Kasumi-1 (cell line): Measurements from ENCODE around the gene MAP4K2.

Experiments
- DNase-seq, 2 experiments: peaks; one replicate each; lab custom pipeline; 2025; lab: John Stamatoyannopoulos, UW

MAP4K2 gene

DNA sequence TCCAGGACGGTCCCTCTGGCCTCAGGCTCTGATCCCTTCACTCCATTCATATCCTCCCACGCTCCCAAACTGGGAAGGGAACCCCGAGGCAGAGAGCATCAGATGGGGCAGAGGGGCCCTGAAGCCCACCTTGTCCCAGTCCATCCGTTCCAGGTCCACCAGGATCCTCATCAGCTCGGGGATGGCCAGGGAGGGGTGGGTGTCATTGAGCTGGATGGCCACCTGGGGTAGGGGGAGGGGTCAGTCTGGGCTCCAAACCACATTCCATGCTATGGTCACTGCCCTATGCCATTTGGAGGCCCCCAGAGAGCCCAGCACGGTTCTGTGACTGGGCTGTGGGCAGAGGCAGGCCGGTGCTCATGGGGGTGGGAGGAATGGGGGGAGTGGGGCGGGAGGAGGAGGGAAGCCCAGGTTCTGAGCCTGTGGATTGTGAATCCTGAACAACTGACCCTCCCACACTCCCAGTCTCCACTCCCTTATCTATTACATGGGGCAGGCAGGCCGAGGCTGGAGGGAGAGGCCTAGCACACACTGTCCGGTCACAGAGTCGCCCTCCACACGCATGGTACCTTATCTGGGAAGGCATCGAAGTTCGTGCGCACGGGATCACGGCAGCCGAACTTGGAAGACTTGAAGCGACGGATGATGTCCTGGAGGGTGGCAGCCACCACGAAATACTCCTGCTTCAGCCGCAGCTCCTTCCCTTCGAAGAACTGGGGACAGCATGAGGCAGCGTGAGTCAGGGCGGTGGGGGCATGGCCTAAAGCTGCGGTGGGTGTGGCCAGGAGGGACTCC, 48.7 kb downstream of the MAP4K2 start:
- no peak for DNase-seq

- no peak for DNase-seq
These were observed 49.5 kb downstream of the MAP4K2 start for GRCh38 chr11:64753380-64754123.

GRCh38 chr11:64753019-64753379, 50.0 kb downstream of the MAP4K2 start:
- DNase-seq, result no peak

DNA sequence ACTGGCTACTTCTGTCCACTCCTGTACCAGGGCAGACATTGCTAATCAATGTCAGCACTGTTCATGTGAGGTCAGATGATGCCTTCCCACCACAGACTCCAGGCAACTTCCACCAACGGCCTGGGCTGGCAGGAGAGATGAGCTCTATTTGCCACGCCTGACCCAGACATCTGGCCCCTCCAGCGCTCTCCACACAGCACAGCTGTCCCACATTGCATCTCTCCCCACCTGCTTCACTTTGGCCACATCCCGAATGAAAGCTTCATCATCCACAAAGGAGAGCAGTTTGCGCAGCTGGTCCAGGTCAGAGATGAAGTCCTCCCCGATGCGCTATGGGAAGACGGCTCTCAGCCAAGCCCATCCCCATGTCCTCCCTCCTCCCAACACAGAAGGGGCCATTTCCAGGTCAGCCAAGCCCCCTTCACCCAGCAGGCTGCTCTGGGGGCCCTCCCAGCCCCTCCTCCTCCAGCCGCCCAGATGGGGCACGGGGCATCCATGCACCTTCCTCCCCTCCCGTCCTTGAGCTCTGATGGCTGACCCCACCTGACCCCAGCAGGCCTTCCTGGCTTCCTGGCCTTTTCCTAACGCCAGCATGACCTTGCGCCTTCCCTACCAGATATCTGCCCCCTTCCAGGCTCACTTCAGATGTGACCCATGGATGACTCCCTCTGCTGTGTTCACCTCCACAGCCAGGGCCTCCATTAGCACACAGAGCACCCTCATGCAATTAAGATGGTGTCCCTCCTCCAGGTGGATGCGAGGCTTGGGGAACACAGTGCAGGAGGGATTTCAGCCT, 50.6 kb downstream of the MAP4K2 start:
- DNase-seq, result no peak

DNA sequence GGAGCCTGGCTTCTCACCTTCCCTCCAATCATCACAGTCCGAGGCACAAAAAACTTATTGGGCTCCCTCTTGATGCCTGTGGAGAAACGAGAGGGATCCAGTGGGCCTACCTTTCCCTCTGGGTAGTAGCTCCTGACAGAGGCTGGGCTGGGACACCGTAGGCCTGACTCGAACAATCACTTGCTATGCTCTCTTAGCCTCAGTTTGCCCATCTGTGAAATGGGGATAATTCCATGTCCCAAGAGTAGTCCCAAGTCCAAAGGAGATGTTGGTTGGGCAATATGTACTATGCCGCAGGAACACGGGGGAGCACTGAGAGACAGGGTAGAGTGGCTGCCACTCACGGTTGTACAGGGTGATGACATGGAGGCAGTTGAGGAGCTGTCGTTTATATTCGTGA, 51.4 kb downstream of the MAP4K2 start:
- no peak for DNase-seq

GRCh38 chr11:64751136-64751535, 51.9 kb downstream of the MAP4K2 start:
- no peak for DNase-seq

GRCh38 chr11:64750361-64751054, 52.5 kb downstream of the MAP4K2 start:
- DNase-seq, result no peak

- DNase-seq, result no peak
These were observed 54.9 kb downstream of the MAP4K2 start for GRCh38 chr11:64747961-64748665.

DNA sequence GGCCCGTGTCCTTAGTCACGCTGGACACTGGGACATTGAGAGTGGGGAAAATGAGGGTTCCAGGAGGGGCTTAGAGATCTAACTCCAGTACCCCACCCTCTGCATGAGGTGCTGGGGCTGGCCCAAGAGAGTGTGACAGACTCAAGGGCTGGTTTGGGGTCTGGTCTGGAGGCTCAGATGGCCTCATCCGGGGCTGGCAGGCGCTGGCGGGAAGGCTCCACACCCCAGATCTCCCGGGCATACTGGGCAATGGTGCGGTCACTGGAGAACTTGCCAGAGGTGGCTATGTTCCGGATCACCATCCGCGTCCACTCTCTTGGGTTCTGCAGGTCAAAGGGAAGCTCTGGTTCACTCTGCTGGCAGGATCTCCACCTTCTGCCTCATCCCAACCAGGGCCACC, 56.5 kb downstream of the MAP4K2 start:
- no peak for DNase-seq

DNA sequence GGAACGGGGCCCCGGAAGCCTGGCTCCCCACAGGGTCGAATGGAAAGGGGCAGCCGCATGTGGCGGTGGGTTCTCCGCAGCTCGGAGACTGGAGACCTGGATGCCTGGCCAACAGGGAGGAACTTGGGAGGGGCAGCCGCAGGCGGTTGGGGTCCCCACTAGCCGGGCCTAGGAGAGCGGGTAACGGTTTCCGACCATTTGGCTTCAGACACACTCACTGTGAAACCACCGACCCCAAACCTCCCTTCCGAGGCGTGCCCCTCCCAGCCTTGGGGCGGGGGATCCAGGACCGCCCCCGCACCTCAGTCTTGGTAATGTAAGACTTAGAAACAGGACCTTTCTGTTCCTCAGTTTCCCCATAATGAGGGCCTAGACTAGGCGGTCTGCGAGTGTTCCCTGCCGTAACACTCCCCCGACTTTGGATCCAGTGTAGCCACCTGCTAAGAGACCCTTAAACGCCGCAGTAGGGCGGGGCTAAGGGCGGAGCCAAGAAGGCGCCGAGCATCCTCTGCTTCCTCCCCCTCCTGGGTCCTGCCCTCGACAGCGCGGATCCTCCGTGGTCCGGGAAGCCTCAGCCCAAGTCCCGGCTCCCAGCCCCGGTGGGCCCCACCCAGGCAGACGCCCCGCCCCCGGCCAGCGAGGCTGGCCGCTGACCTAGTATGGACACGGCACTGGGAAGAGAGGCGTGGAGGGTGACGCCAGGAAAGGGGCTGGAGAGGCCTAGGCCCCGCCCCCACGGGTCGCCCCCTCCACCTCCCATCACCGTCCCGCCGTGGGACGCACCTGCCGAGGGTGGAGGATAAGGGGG, 57.3 kb downstream of the MAP4K2 start:
- DNase-seq, result peak; percentile 62 to 64

GRCh38 chr11:64745189-64745520, 57.9 kb downstream of the MAP4K2 start:
- peak; percentile 82 to 87 for DNase-seq

GRCh38 chr11:64744544-64745188, 58.3 kb downstream of the MAP4K2 start:
- DNase-seq, result no peak

DNA sequence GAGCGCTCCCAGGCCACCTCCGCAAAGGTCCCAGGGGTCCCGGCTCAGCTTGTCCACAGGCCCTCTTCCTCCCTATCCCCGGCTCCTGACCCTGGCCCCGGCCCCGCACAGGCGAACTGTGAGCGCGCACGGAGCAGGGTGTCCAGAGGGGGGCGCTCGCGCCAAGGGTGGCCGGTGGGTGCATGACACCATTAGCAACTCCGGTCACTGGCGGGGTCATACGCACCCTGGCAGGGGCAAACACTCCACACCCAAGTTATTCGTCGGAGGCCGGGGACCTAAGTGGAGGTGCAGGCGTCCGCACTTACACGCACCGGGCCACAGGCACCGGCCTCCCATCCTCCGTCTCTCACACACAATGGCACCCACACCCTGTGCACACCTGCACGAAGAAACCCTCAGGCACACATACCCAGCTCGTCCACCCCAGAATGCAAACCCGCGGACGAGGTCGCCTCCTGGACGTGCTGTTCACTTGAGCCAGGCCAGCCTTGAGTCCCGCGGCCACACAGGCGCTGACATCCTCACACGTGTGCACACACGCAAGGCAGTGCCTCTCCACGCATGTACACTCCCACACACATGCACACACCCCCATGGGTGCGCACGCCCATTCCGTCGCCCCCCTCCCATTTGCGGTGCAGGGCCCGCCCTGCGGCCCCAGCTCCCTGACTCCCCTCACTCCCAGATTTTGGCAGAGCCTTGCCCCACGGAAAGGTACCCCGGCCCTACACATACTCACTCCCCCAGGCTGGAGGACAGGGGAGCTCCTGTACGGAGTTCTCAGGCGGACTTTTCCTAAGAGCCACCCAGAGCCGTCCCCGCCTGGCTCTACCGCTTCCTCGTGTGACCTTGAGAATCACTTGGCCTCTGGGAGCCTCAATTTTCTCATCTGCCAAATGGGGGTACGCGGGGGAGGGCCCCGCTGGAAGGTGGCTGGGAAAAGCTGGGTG, 59.1 kb downstream of the MAP4K2 start, which contains the start of gene RASGRP2:
Gene RASGRP2 (minus strand): TSS at position 552 of the 953 bp plus-strand sequence. CDS start 1,276 bp downstream, outside the sequence.
- DNase-seq, result peak; percentile 55 to 65

DNA sequence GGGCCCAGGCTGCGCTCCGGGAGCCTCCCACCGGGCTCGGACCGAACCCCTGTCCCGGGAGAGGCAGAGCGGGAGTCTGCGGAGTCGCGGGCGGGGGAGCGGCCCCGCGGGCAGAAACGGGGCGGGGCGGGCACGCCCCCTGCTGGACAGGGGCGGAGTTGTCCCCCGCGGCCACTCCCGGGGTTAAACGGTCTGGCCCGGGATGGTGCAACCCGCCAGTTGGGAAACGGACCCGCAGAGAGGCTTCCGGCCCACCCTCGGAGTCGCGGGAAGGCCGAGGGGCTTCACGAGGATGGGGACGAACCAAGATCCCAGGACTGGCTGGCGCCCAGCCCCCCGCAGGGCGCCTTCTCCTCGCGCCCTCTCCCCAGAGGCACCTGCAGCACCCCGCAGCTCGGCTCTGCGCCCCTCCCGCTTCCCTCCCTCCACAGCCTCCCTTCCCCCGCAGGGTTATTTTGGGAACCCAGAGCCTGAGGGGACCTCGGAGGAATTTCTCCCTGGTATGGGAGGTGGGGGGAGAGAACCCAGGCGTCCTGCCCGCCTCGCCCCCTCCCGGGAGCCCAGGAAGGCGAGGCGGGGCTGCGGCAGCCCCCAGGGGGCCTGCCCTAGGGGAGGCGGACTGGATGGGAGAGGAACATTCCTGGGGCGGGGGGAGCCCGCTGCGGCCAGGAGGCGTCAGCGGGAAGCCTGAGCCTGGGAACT, 60.0 kb downstream of the MAP4K2 start:
- DNase-seq, result peak; percentile 48 to 65

GRCh38 chr11:64742087-64742888, 60.7 kb downstream of the MAP4K2 start:
- no peak for DNase-seq

DNA sequence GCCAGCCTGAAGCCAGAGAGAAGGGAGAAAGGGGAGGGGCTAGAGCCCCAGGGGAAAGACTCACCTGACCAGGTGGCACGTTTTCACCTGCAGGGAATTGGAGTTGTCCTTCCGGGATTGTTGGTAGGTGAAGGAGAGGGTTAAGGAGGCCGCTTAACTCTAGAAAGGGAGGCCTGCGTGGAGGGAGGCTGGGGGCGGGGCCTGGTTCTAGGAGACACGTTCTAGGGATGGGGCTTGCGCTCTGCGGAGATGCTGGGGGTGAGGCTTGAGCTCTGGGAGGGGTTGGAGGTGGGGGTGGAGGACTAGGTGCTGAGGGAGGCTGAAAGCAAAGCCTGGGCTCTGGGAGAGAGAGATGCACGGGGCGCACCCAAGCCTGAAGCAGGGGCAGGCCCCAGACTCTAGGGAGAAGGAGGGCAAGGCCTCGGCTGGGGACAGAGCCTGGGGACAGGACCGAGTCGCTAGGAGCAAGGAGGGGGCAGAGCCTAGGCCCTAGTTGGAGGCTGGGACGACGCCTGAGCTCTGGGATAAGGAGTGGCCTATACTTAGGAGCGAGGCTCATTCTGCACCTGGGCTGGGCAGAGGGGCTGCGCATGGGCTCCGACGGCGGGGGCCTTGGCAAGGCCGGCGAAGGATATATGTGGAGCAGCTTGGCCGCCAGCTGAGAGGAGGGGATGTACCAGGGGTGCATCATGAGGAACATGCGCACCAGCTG, 61.5 kb downstream of the MAP4K2 start:
- DNase-seq, result no peak

- DNase-seq, result no peak
These were observed 63.1 kb downstream of the MAP4K2 start for GRCh38 chr11:64739871-64740270.
